ENCODE data around the gene SIPA1L3.

GRCh38 chr19:37928527-37929286, 21.7 kb downstream of the SIPA1L3 start:
- TF ChIP-seq, protein P1, sequence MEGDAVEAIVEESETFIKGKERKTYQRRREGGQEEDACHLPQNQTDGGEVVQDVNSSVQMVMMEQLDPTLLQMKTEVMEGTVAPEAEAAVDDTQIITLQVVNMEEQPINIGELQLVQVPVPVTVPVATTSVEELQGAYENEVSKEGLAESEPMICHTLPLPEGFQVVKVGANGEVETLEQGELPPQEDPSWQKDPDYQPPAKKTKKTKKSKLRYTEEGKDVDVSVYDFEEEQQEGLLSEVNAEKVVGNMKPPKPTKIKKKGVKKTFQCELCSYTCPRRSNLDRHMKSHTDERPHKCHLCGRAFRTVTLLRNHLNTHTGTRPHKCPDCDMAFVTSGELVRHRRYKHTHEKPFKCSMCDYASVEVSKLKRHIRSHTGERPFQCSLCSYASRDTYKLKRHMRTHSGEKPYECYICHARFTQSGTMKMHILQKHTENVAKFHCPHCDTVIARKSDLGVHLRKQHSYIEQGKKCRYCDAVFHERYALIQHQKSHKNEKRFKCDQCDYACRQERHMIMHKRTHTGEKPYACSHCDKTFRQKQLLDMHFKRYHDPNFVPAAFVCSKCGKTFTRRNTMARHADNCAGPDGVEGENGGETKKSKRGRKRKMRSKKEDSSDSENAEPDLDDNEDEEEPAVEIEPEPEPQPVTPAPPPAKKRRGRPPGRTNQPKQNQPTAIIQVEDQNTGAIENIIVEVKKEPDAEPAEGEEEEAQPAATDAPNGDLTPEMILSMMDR (IDR thresholded peaks at IDR 0.05) = no peak
- no peak for TF ChIP-seq POLR2A (IDR thresholded peaks at IDR 0.05)

Measured in upper lobe of left lung (tissue), 4 donors.